Epithelial cell of proximal tubule (primary cell): ENCODE measurements around the gene C13orf46. TPM values are rescaled to one million over a fixed set of nuclear protein-coding genes. Genes with fewer than 3 reads are reported as not detected.

Experiments used
- DNase-seq: peaks from one replicate; pipeline ENCODE4 v3.0.0-alpha.2; 2011; ENCODE audit warnings: low read depth
- H3K4me3 ChIP-seq: 2 replicates; pipeline ENCODE4 v1.5.1; 2011; ENCODE audit warnings: low read depth, mild to moderate bottlenecking, low read length
- CTCF ChIP-seq: conservative IDR thresholded peaks from 2 replicates; pipeline ENCODE4 v1.5.1; 2012; ENCODE audit warnings: low read depth, mild to moderate bottlenecking, low read length
- total RNA-seq: library from RNA; depleted of rRNA; stranded (reverse); fragments of >200 nt; gene quantifications from 2 replicates; pipeline ENCODE4 v1.2.3, GENCODE V29; 2015

The C13orf46 gene
- total RNA-seq, 1 donor from 2014 or later = not detected

DNA sequence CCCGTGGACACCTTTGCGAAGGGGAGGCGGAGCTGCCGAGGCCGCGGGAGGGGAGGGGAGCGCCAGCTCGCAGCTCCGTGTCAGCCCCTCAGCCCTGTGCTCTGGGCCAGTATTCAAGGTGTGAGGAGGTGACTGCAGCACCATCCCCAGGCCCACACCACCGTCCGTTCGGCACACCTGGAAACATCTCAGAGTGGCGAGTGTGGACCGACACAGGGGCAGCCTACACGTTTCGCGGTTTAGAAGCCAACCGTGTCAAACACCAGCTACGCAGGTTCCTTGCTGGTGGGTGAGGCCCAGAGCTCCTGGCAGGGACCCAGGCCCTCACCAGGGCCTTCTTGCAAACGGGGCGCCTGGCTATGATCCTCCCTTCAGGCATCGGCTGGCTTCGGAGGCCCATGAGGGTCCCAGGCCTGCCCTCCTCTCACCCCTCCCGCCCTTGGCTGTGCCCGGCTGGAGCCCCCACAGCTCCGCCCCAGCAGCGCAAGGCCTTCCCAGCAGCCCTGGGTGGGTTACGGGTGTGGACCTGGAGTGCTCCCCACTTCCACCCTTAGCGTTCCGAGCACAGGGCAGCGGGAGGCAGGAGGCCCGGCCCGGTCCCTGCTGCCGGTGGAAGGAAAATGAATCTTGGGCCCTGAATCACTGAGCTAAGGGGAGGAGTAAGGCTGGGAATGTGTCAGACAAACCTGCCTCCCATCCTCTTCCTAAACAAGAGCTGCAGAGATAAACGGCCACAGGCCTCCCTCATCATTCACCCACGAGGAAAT lies 1.2 kb downstream of the C13orf46 start:
- no peak overlapping the region for H3K4me3 ChIP-seq
- no peak for DNase-seq
- TF ChIP-seq CTCF = no peak

DNA sequence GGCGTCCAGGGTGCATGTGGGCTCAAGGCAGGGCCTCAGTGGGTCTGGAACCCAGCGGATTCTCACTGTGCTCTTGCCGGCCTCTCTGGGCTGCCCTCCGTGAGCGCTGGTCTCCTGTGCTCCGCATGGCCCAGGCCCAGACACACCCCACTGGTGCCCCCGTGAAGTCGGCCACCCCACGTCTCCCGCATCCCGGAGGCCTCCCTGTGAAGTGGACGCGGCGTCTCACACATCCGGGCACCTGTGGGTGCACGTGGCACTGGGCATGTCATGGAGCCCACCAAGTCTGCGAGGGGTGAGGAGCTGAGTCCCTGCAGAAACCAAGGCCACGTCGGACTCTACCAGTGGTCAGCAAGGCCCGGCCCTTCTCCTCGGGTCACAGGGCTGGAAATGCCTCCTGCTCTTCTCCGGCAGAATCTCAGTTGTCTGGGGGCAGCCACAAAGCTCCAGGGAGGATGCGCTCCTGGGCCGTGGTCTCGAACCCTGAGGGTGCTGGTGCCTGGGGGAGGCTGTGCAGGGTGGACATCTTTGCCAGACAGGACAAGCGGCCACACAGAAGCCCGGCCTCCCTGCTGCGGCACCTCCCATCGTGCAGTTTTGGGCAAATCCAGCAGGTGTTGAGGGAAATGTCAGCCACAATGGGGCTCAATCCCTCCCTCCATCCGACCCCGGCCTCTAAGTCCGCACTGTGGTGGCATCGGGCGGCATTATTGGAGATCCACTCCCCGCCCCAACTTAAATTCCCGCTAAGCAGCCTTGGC lies 2.2 kb downstream of the C13orf46 start:
- TF ChIP-seq CTCF = no peak
- no peak overlapping the region for H3K4me3 ChIP-seq
- no peak for DNase-seq

- no peak overlapping the region for H3K4me3 ChIP-seq
- peak; percentile 75 for DNase-seq
- TF ChIP-seq CTCF = no peak
Observed at GRCh38 chr13:113970810-113971470, 2.9 kb downstream of the C13orf46 start.

DNA sequence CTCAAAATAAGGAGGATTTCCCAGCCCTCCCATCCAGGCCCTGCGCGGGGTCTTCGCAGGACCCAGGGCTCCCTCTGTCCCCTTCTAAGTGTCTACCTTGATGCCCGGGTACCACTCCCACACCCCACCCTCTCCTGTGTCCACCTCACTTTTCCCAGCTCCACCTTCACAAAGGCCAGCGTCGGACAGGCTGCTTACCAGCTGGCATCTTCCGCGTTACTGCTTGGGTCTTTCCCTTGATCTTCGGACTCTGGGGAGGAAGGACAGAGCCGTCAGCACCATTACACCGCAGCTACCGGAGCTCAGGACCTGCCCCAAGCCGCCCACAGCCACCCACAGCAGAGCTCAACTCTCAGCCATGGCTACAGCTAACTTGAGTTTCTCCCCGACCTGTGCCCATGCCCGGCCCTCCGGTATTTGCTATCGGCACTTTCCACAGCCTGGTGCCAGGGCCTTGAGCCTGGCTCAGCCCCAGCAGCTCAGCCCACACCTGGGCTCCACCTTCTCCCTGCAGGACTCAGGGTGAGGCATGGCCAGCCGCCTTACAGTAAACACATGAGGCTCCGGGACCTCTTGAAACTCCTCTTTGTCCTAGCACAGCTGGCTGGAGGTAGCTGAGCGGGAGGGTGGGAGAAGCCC lies 3.8 kb downstream of the C13orf46 start:
- no peak overlapping the region for H3K4me3 ChIP-seq
- no peak for DNase-seq
- TF ChIP-seq CTCF = no peak

DNA sequence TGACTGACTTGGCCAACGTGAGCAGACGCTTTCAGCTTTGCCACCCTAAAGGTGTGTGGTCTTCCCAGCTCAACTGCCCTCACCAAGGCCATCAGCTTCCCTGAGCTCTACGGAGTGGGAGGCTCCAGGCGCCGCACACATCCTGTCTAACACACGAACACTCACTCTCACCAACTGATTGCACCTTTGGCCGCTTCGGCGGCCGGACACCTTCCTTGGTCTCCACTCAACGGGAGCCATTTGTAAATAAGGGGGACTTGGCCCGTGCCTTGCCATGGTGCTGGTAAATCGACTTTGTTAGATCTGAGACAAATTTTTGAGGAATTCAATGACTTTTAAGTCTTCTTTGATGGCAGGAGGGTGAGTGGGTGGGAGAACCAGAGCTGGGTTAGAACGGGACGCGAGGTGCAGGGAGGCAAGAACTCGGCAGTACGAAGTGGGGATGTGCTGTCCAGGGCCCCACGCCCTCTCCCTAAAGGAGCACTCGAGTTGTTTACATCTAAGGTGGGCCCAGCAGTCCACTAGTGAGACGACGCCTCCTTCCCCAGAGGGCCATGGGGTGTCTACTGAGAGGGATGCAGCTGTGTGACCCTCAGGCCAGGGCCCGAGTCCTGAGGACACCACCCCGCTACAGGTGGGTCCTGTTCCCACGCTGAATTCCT lies 4.4 kb downstream of the C13orf46 start:
- no peak for TF ChIP-seq CTCF
- no peak overlapping the region for H3K4me3 ChIP-seq
- no peak for DNase-seq
